GM18951 (cell line): ENCODE results near the gene FSTL1.

Experiments
- POLR2A ChIP-seq: IDR thresholded peaks from 4 replicates; pipeline ENCODE4 v1.6.1; 2011; ENCODE audit warnings: mild to moderate bottlenecking; ENCODE audit not compliant: insufficient read length, insufficient read depth; ENCODE audit errors: extremely low read depth
- in situ Hi-C: fragments of 300-500 bp; cut with MboI; formaldehyde crosslinking; loops from one replicate; pipeline ENCODE4 v1.12.0; 2022; ENCODE audit warnings: low sequenced_read_pairs, mixed read lengths, inconsistent platforms; ENCODE audit not compliant: unreplicated experiment

FSTL1 gene

DNA sequence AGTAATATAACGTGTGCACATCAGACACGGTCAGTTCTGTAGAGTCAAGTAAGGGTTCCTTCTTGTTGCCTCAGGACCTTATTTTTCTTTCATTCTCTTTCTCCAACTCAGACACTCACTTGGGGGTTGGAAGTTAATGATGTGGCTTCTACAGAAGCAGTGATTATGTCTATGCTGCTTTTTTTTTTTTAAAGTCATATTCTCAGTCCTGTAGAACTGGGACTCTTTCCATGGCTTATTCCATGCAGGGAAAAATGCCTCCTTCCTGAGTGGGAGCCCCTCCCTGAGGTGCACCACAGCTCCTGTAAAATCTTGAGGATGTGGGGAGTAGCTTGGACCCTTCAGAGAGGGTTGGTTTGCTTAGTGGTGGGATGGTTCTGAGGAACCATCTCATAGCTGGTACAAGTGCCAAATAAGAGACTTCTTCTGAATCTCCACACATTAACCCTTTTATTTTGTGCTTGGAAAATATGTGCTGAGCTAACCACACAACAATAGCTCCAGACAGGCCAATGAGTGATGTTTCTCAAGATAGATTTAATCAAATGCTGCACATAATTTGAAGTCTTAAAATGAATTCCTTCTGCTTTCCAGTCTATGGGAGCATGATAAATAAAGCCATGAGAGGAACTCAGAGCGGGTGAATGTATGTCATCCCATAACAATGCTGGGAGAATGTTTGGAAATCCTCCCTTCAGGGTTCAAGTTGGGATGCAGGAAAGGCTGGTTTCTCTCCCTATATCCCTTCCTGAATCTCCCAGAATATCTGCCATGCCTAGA lies 23.3 kb upstream of the FSTL1 start:
- TF ChIP-seq POLR2A, result no peak
- in situ Hi-C loops, result no loop called here

GRCh38 chr3:120473389-120473788 lies 22.6 kb upstream of the FSTL1 start:
- no peak for TF ChIP-seq POLR2A
- in situ Hi-C loops, result no loop called here

- in situ Hi-C loops, result no loop called here
Observed at GRCh38 chr3:120472121-120472844, 21.5 kb upstream of the FSTL1 start.

DNA sequence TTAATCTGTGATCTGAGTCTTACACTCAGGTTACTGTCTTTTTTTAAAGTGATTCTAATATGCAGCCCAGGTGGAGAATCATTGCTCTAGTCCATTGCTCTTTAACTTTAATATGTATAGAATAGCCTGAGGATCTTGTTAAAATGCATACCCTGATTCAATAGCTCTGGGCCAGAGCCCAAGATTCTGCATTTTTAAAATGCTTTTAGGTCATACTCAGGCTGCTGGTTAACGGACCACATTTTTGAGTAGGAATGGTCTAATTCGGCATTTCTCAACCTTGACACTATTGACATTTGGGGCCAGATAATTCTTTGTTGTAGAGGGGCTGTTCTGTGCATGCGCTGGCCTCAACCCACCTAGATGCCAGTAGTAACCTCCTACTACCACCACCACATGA lies 20.9 kb upstream of the FSTL1 start:
- TF ChIP-seq POLR2A, result no peak
- in situ Hi-C loops, result no loop called here

More at GRCh38 chr3:120472121-120472844, 21.5 kb upstream of the FSTL1 start:
- TF ChIP-seq POLR2A, result no peak

DNA sequence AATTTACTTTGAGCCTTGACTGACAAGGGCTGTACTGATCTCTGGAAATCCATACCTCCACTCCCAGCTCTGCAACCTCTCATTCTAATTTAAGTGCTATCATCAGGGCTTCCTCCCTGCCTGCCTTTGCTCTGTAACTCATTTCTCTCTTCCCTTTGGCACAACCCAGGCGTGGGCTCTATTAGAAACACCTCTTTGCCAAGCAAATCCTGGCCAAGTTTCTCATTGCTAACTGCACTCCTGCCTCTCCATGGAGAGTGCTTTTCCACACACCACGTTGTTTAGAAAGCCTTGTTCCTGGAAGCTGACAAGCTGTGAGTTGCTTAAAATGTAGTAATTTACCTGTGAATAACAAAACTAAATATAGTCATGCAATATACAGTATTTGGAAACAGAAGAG lies 20.1 kb upstream of the FSTL1 start:
- no peak for TF ChIP-seq POLR2A
- in situ Hi-C loops, result no loop called here

- no peak for TF ChIP-seq POLR2A
- in situ Hi-C loops, result no loop called here
Observed at GRCh38 chr3:120469882-120470301, 19.1 kb upstream of the FSTL1 start.

GRCh38 chr3:120469440-120469839 lies 18.6 kb upstream of the FSTL1 start:
- in situ Hi-C loops, result no loop called here
- no peak for TF ChIP-seq POLR2A

DNA sequence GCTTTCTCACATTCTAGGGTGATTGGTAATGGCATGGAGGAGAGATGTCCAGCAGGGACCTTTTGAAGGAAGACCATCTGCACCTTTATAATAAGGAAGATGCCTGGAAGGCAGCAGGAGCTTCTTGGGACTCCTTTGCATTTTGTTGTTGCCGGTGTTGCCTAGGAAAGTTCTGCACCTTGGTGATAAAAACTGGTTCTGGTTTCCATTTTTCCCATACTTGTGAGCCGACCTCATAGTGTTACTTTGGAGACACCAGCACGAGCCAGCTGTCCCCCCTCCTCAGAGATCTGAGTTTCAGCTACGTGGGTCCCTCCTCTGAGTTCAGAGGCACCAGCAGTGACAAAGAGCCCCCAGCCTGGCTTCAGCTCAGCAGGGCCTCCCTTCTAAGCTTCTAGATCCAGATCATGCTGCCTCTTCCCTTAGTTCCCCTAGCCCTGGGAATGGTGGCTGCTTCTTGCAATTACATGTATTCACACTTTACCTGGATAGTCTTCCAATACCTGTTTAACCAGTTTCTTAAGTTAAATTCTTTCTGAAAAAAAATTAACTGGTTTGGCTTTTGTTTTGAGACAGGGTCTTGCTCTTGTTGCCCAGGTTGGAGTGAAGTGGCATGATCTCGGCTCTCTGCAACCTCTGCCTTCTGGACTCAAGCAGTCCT lies 18.0 kb upstream of the FSTL1 start:
- in situ Hi-C loops, result no loop called here
- no peak for TF ChIP-seq POLR2A

GRCh38 chr3:120462409-120462959 lies 11.7 kb upstream of the FSTL1 start:
- in situ Hi-C loops, result no loop called here
- TF ChIP-seq POLR2A, result no peak

GRCh38 chr3:120461416-120461815 lies 10.6 kb upstream of the FSTL1 start:
- in situ Hi-C loops, result no loop called here

DNA sequence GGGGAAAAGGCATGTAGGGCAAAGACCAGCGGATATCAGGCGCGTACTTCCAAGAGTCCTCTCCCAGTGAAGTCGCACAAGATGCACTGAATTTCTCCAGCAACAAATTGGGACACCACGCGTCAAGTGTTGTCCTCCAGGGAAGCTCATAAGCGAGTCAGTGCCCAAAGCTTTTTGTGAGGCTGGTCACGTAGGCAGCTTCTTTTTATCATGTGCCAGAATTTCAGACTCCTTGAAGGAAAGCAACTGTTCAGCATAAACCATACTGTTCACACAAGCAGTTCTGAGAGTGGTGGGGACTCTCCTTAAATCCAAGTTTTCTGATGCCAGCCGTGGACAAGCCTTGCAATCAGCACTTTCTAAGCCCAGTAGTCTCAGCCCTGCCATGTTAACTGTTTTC lies 10.1 kb upstream of the FSTL1 start:
- in situ Hi-C loops, result no loop called here
- no peak for TF ChIP-seq POLR2A

More at GRCh38 chr3:120461416-120461815, 10.6 kb upstream of the FSTL1 start:
- no peak for TF ChIP-seq POLR2A

- in situ Hi-C loops, result no loop called here
- TF ChIP-seq POLR2A, result no peak
Observed at GRCh38 chr3:120460181-120460790, 9.5 kb upstream of the FSTL1 start.

DNA sequence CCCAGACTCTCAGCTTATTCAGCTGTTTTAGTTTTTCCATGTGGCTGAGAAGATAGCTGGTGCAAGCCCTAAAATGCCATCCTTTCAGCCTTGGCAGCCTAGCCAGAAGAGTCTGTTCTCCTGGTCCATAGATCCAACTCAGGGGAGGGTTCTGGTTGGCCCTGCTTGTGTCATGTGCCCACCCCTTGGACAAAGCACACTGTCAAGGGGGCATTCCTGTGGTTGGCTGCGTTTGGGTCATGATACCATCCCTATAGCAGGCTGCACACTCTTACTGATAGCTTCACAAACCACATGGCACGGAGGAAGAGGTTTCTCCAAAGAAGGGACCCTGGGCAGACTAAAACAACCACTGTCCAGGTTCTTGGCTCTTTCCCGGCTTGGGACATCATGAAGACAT lies 8.4 kb upstream of the FSTL1 start:
- no peak for TF ChIP-seq POLR2A
- in situ Hi-C loops, result no loop called here
